Middle frontal gyrus (tissue), 1 donor: ENCODE data around the gene KDF1.
"Not testable (repeated sequence)": the region's sequence is repeated elsewhere in the genome, so short reads cannot be mapped to it uniquely, and the experiment has no call there.

Experiments used
- DNase-seq: peaks from one replicate; pipeline ENCODE4 v3.0.0-alpha.2; 2015; ENCODE audit warnings: low spot score; ENCODE audit errors: extremely low spot score

Gene KDF1

GRCh38 chr1:26994787-26995517 lies 34.7 kb upstream of the KDF1 start:
- DNase-seq, result no peak

DNA sequence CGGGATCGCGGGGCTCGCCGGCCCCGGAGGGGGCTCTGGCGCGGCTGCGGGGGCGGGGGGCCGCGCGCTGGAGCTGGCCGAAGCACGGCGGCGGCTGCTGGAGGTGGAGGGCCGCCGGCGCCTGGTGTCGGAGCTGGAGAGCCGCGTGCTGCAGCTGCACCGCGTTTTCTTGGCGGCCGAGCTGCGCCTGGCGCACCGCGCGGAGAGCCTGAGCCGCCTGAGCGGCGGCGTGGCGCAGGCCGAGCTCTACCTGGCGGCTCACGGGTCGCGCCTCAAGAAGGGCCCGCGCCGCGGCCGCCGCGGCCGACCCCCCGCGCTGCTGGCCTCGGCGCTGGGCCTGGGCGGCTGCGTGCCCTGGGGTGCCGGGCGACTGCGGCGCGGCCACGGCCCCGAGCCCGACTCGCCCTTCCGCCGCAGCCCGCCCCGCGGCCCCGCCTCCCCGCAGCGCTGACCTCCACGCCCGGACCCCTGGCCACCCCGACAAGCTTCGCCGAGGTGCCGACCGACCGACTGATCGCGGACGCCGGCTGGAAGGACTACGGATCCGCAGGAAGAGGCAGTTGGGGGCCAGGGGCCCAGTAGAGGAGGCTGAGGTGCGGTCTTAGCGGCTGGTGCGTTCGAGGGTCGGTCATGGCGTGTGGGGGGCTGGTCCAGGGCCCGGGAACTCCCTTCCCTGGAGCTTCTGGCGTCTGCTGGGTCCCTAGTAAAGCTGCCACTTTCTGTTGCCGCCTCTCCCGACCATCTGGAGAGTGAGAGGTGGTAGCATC lies 33.9 kb upstream of the KDF1 start:
- DNase-seq, result no peak

GRCh38 chr1:26993237-26994019 lies 33.2 kb upstream of the KDF1 start, which contains the start of gene TRNP1:
Gene TRNP1 (plus strand): TSS chr1:26993692. CDS start chr1:26993787, 95 bp downstream.
- DNase-seq, result no peak

GRCh38 chr1:26991310-26992116 lies 31.2 kb upstream of the KDF1 start:
- no peak for DNase-seq

DNA sequence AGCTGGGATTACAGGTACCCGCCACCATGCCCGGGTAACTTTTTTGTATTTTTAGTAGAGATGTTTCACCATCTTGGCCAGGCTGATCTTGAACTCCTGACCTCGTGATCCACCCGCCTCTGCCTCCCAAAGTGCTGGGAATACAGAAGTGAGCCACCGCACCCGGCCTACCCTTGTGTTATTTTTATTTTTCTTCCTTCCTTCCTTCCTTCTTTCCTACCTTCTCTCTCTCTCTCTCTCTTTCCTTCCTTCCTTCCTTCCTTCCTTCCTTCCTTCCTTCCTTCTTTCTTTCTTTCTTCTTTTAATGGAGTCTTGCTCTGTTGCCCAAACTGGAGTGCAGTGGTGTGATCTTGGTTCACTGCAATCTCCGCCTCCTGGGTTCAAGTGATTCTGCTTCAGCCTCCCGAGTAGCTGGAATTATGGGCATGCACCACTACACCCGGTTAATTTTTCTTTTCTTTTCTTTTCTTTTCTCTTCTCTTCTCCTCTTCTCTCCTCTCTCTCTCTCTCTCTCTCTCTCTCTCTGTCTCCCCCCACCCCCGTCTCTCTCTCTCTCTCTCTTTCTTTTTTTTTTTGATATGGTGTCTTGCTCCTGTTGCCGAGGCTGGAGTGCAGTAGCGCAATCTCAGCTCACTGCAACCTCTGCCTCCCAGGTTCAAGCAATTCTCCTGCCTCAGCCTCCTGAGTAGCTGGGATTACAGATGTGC lies 29.3 kb upstream of the KDF1 start:
- DNase-seq, result not testable (repeated sequence)

DNA sequence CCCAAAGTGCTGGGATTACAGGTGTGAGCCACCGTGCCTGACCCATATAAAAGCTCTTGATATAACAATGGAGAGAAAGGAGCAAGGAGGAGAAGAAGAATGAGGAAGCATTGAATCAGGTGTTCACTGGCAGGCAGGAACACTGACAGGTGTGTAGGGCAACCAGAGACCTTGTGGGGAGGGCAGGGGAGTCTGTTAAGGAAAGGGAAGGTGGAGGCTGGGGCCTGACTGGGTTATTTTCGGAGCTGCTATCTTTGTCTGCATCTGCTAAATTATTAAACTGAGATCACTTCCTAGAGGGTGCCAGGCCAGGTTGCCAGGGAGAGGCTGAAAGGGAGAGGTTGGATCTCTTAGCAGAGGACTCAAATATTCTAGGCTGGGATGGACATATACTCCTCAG lies 26.4 kb upstream of the KDF1 start:
- no peak for DNase-seq

GRCh38 chr1:26984291-26984690 lies 24.0 kb upstream of the KDF1 start:
- DNase-seq, result no peak

GRCh38 chr1:26983863-26984262 lies 23.6 kb upstream of the KDF1 start:
- DNase-seq, result no peak

- DNase-seq, result no peak
These were observed 21.0 kb upstream of the KDF1 start for GRCh38 chr1:26981146-26981846.

DNA sequence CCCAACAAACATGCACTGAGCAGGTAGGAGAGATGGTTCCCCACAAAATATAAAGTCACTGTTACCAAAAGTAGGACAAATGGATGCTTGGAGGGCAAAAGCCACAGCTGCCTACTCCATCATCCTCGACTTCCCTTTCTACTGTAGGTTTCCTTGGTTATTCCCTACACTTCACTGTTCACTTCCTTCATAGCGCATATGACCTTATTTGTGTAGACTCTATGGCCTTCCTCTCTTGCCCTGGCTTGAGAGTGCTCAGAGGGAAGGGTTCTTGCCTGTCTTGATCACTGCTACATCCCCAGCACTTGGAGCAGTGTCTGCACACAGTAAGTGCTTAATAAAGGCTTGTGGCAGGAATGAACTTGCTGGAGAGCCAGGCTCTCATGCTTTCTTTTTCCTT lies 18.6 kb upstream of the KDF1 start:
- DNase-seq, result no peak

DNA sequence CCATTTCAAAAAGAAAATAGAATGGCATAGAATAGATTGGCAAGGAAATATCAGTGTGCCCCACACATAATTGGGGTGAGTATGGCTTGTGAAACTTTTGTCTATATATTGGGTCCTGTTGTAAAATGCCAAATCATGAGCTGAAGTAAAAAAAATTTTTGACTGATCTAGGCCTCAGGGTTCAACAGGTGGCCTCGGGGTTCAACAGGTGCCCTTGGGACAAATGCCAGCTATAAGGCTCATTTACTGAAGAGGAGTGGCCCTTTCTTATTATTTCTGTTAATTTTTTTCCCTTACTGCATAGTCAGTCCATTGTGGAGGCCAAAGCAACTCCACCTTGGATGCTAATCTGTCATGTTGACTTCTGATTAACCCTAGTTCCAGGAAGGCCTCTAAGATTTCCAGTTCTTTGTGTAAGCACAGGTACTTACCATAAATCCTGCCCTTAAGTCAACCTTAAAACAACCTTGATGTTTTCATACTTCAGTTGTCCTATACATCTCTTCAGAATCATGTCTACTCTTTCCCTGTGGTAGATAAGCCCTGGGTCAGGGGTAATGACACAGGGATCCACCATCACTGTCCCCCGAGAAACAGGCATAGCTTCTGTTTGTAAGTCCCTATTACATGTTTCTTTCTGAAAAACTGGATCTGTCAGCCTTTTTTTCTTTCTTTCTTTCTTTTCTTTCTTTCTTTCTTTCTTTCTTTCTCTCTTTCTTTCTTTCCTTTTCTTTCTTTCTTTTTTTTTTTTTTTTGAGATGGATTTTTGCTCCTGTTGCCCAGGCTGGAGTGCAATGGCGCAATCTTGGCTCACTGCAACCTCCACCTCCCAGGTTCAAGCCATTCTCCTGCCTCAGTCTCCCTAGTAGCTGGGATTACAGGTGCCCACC lies 16.6 kb upstream of the KDF1 start:
- no peak for DNase-seq

DNA sequence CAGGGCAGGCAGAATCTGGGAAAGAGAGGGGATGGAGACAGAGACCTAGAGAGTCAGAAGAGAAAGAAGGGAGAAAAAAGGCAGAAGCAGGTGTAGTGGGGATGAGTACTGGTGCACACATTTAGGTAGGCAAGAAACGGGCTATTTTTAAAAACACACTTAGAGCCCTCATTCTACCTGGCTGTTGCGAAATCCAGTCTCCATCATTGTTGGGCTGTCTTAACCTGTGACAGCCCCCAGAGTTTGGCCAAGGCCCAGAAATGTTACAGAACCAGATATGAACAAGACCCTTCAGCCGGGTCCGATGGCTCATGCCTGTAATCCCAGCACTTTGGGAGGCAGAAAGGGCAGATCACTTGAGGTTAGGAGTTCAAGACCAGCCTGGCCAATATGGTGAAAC lies 12.6 kb upstream of the KDF1 start:
- DNase-seq, result no peak

- no peak for DNase-seq
These were observed 12.1 kb upstream of the KDF1 start for GRCh38 chr1:26972390-26972789.

- DNase-seq, result no peak
These were observed 11.3 kb upstream of the KDF1 start for GRCh38 chr1:26971590-26971989.

GRCh38 chr1:26970810-26971209 lies 10.5 kb upstream of the KDF1 start:
- no peak for DNase-seq

GRCh38 chr1:26965628-26966027 lies 5.4 kb upstream of the KDF1 start:
- no peak for DNase-seq

GRCh38 chr1:26965213-26965612 lies 4.9 kb upstream of the KDF1 start:
- no peak for DNase-seq

DNA sequence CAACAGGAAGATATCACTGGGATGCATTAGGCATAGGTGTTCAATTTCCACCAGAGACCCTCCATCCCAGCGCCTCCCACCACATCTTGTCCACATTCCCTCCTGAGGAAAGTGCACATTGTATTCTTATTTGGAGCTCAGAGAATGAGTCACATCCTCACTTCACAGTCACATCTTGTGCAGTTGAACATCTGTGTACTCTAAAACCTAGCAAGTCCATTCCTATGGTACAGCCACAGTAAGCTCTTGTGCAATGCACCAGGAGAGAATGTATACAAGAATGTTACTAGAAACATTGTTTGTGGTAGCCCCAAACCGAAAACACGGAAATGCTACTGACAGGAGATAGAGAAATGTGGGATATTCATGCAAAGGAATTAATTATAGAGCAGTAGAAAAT lies 1.6 kb upstream of the KDF1 start:
- DNase-seq, result peak; percentile 9

- no peak for DNase-seq
These were observed 328 bp upstream of the KDF1 start for GRCh38 chr1:26960625-26960966.
